ENCODE results near the gene MAP2.

The MAP2 gene

GRCh38 chr2:209636076-209636475, 212.2 kb downstream of the MAP2 start:
- no peak overlapping the region for H3K4me3 ChIP-seq
- DNase-seq (ENCODE audit: low spot score) = no peak
- TF ChIP-seq CTCF (IDR thresholded peaks at IDR 0.05) = no peak
- no peak overlapping the region for H3K27ac ChIP-seq

GRCh38 chr2:209637293-209637692, 213.4 kb downstream of the MAP2 start:
- no peak for TF ChIP-seq CTCF (IDR thresholded peaks at IDR 0.05)
- no peak for DNase-seq (ENCODE audit: low spot score)
- Histone ChIP-seq H3K4me3 (no peak overlapping the region), H3K27ac (no peak overlapping the region)

GRCh38 chr2:209638346-209638745, 214.5 kb downstream of the MAP2 start:
- no peak for TF ChIP-seq CTCF (IDR thresholded peaks at IDR 0.05)
- Histone ChIP-seq H3K4me3 (no peak overlapping the region), H3K27ac (no peak overlapping the region)
- no peak for DNase-seq (ENCODE audit: low spot score)

- DNase-seq (ENCODE audit: low spot score) = no peak
- no peak overlapping the region for H3K27ac ChIP-seq
- no peak overlapping the region for H3K4me3 ChIP-seq
- no peak for TF ChIP-seq CTCF (IDR thresholded peaks at IDR 0.05)
These were observed 216.5 kb downstream of the MAP2 start for GRCh38 chr2:209640358-209640757.

- H3K4me3 ChIP-seq = no peak overlapping the region
- TF ChIP-seq CTCF (IDR thresholded peaks at IDR 0.05) = no peak
- H3K27ac ChIP-seq = no peak overlapping the region
- DNase-seq (ENCODE audit: low spot score) = no peak
These were observed 218.4 kb downstream of the MAP2 start for GRCh38 chr2:209642146-209642820.

- no peak overlapping the region for H3K4me3 ChIP-seq
These were observed 221.0 kb downstream of the MAP2 start for GRCh38 chr2:209644842-209645241.

More at GRCh38 chr2:209644842-209645241, 221.0 kb downstream of the MAP2 start:
- H3K27ac ChIP-seq = no peak overlapping the region
- DNase-seq (ENCODE audit: low spot score) = no peak
- no peak for TF ChIP-seq CTCF (IDR thresholded peaks at IDR 0.05)

Data from coronary artery (tissue), 2 donors.